GM19372 (cell line): ENCODE results near the gene PPARA.

ENCODE experiments used
- ATAC-seq: cut with Tn5 transposase; IDR thresholded peaks from one replicate; pipeline ENCODE4 v1.9.1; 2021; ENCODE audit warnings: mild to moderate bottlenecking, low read depth, moderate library complexity; ENCODE audit not compliant: unreplicated experiment

Gene PPARA

DNA sequence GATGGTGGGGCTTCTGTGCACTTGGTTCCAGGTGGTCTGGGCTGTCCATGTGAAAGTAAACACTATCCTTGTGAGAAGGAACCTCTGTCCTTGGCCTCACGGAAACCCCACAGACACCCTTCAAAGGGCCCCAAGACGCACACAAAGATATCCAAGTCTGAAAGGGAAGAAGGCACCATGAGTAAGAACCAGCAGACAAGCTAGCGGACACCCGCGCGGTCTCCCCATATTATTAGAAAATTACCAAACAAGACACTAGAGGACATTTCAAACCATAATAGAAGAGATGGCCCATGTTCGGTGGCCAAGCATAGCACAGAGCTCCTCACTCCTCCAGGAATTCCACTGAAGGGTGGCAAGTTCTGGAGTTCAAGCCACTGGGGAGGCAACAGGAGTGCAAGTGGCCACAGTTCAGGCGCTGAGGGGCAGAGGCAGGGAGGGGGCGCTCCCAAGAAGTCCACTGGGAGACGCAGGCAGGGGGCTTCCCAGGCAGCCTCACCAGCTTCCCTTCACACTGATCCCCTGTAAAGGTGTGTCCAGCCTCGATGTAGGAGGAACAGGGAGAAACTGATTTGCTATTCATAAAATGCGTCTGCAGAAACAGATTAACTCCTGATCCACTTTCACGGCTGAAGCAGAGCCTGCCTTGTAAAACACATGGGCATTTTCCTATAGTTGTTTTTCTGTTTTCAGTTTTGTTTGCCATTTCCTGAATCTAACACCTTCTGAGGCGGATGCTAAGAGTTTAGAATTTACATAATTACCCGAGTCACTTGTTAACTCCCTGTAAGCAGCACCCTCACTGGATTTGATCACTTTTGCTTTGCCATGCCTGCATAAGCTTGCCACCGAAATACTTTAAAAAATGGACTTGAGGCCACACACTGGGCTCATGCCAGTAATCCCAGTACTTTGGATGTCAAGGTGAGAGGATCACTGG, 9.1 kb upstream of the PPARA start:
- ATAC-seq, result no peak

DNA sequence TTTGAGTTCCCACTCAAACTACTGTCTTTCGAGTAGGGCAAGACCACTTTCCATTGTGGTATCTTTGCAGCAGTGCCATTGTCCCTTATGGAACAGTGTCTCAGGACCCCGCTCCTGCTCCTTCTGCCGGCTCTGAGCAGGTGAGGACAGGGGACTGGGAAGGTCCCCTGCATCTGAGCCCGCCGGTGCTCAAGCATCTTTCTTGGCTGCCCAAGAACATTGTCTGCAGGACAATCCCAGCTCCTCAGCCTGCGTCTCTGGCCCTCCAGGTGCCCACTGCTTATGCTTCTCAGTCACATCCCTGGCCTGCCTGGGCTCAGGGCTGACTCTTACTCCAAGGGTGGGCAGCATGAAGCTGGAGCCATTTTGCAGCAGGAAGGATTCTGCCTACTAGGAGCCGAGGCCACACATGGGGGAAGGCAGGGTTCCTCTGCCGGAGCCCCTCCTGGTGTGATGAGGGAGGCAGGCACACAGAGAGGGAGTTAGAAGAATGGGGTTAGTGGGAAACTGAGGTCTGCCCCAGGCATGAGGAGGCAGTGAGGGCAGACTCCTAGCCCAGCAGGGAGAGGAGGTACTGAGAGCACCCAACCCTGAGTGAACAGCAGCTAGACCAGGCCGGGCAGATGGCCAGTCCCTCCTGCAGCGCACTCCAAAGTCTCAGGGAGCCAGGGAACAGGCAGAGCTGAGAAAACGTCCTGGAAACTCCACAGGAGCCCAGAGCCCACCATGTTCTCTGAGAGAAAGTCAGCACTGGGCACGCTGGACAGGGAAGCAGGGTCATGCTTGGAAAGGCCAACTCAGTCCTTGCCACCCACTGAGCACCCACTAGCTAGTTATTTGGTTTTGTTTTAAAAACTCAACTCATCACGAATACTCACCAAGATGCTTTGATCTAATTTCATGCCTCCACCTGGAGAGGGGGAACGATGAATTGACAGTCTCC, 7.5 kb upstream of the PPARA start:
- no peak for ATAC-seq

DNA sequence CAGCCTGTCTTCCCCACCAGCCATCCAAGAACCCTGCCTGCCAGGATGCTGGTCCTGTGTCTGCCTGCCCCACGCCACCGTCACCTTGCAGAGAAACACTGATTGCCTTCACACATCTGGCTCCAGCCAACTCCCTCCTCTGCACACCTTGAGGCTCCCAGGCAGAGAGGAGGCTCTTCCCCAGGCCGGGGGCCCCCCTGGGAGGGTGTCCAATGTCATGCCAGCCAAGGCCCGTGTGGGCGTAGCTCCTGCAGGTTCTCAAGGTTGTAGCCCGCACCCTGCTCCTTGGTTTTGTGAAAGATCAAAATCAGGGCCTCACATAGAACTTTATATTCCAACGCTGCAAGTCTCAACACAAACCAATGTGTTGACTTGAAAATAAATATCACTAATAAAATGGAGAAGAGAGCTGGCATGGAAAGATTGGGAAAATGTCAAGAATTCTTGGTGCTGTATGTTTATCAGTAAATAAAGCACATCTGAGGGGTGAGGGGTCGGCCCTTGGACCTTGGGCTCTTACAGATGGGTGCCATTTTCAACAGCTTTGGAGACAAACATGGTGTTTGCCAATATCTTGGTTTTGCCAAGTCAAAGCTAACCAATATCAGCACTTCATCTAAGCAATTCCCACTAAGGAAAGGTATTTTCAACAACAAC, 6.7 kb upstream of the PPARA start:
- no peak for ATAC-seq

DNA sequence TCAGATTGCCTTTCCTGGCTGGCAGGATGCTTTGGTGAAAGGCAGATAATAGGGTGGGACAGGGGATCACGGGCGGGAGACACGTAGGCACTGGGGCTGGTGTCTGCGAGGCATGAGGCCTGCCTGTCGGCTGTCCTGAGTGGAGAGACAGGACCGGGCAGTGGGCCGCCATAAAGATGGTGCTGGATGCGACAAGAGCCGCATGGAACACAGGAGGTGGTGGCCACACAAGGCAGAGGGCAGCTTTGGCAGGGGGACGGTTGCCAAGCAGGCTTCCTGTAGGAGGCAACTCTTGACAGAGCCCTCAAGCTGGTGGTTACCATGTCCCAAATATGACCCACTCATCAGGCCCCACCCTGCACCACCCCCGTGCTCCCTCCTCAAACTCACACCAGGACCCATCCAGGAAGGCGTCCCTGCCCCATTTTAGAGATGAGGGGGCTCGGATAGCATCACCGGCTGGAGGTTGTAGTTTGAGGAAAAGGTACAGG, 4.9 kb upstream of the PPARA start:
- ATAC-seq, result no peak

GRCh38 chr22:46145896-46146295, 4.4 kb upstream of the PPARA start:
- no peak for ATAC-seq

- ATAC-seq, result no peak
Observed at GRCh38 chr22:46146329-46146728, 4.0 kb upstream of the PPARA start.

DNA sequence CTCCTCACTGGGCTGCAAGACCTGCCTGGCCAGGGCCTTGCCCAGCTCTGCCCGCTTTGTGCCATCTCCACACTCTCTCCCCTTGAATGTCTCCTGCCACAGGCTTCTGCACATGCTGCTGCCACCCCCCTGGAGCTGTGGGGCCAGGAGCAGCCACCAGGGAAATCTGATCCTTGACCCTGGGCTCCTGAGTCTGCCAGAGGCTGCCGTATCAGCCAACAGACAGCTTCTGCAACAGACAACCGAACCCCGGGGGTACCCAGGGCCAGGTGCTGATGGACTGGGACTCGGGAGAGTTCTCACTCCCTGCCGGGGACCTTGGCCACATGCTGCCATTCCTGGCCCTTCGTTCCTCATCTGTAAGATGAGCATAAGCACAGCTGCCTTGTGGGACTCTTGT, 3.3 kb upstream of the PPARA start:
- no peak for ATAC-seq

- ATAC-seq, result no peak
Observed at GRCh38 chr22:46147471-46148267, 2.7 kb upstream of the PPARA start.

DNA sequence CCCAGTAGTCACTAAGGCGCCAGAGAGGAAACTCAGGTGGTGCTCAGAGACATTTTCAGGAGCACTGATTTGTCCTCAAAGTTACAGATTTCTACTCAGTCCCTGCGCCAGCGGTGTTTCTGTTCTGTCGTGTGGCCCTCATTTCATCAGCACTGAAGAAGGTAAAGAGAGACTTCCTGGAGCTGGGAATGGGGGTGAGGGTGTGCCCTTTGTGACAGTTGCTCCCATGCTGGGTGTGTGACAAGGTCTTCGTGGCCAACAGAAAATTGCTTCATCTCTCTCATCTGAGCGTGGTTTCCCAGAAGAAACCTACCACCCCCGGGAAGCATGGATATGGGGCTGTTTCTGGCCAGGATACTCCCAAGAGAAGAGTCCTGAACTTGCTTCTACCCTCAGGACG, 2.0 kb upstream of the PPARA start:
- ATAC-seq, result no peak

GRCh38 chr22:46148816-46149511, 1.4 kb upstream of the PPARA start:
- ATAC-seq, result no peak

DNA sequence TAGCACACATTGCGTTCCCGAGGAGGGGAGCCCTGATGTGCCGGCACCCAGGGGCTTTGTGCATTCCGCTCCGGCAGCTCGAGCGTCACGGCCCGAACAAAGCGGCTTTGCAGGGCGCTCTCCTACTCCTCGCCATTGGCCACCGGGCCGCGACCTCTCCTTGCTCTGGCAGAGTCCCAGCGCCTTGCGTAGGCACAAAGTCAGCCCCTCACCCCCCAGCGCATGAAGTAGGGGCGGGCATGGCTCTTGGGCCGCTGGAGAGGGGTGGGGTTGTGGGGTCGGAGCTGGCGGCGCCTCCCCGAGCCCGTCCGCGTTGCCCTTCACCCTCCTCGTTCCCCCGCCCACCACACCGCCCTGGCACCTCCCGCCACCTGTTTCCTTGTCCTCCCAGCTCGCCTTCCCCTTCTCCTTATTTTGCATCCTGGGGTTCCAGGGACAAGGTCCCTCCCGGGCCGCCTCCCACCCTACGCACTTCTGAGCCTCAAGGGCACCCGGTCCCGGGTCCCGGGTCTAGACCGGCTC, 753 bp upstream of the PPARA start:
- no peak for ATAC-seq

- peak; percentile 36 for ATAC-seq
Observed at GRCh38 chr22:46150655-46151477, 540 bp downstream of the PPARA start.

- no peak for ATAC-seq
Observed at GRCh38 chr22:46153930-46154329, 3.6 kb downstream of the PPARA start.

GRCh38 chr22:46156031-46156430, 5.7 kb downstream of the PPARA start:
- ATAC-seq, result no peak

DNA sequence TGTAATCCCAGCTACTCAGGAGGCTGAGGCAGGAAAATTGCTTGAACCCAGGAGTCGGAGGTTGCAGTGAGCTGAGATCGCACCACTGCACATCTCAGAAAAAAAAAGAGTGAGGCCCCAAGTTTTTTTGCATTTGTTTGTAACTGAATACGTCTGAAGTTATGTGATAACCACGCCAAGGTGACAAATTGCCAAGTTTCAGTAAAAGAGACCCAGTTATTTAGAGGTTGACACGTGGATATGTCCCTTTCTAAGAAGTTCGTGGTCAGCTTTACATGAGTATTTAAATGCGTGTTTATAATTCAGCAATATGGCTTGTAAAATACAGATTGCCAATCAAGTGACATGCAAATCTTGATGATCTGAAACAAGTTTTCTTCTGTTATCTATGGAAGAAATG, 8.0 kb downstream of the PPARA start:
- ATAC-seq, result no peak

GRCh38 chr22:46159212-46159611, 8.9 kb downstream of the PPARA start:
- ATAC-seq, result no peak

DNA sequence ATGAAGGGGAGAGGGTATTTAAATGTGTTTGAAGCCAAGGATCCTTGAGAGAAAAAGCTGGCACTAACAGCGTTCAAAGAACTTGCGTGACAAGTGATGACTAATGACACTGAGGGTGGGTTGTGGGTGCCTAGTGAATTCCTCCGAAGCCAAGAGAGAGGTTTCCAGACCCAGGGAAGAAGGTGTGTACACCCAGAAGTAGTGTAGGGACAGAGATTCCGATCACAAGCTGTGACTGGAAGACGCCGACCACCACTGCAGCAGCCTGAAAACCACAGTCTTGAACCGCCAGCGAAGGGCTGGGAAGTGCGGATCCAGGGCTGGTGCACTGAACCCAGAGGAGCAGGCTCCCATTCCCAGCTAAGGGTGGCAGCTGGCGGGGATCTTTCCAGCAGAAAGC, 9.5 kb downstream of the PPARA start:
- ATAC-seq, result no peak

- ATAC-seq, result no peak
Observed at GRCh38 chr22:46162285-46162684, 12.0 kb downstream of the PPARA start.
